GM12872 (cell line): Measurements from ENCODE around the gene DEGS2.

ENCODE experiments used
- CTCF ChIP-seq: IDR thresholded peaks from 3 replicates; pipeline ENCODE4 v1.5.1; 2011; ENCODE audit warnings: low read depth, mild to moderate bottlenecking, low read length, moderate library complexity; ENCODE audit not compliant: insufficient read depth

DEGS2 gene

GRCh38 chr14:100153560-100153959 is 5.9 kb downstream of the DEGS2 start:
- TF ChIP-seq CTCF, result no peak

- TF ChIP-seq CTCF, result no peak
Measured at GRCh38 chr14:100152091-100152490, 7.4 kb downstream of the DEGS2 start.

GRCh38 chr14:100150932-100151587 is 8.4 kb downstream of the DEGS2 start:
- no peak for TF ChIP-seq CTCF

GRCh38 chr14:100149851-100150611 is 9.4 kb downstream of the DEGS2 start:
- no peak for TF ChIP-seq CTCF

- no peak for TF ChIP-seq CTCF
Measured at GRCh38 chr14:100148837-100149731, 10.4 kb downstream of the DEGS2 start.

GRCh38 chr14:100147691-100148464 is 11.6 kb downstream of the DEGS2 start:
- no peak for TF ChIP-seq CTCF
